ENCODE measurements around the gene NPY.

GRCh38 chr7:24279512-24279911 is 4.5 kb upstream of the NPY start:
- no peak for TF ChIP-seq CTCF (conservative IDR thresholded peaks at IDR 0.05 in 1 of 2, IDR thresholded peaks at IDR 0.05 in 1 of 2; ENCODE audit: low read depth in 1 of 2, low read length in 2 of 2)
- no peak for TF ChIP-seq EZH2 (IDR thresholded peaks at IDR 0.05; ENCODE audit: low read length, missing control alignments)

Measured in fibroblast of lung (primary cell).